GM19193 (cell line): ENCODE measurements around the gene INTS11.

Experiments used
- POLR2A ChIP-seq: IDR thresholded peaks from 4 replicates; pipeline ENCODE4 v1.6.1; 2011; ENCODE audit not compliant: insufficient read depth, insufficient read length; ENCODE audit errors: extremely low read depth

Gene INTS11

DNA sequence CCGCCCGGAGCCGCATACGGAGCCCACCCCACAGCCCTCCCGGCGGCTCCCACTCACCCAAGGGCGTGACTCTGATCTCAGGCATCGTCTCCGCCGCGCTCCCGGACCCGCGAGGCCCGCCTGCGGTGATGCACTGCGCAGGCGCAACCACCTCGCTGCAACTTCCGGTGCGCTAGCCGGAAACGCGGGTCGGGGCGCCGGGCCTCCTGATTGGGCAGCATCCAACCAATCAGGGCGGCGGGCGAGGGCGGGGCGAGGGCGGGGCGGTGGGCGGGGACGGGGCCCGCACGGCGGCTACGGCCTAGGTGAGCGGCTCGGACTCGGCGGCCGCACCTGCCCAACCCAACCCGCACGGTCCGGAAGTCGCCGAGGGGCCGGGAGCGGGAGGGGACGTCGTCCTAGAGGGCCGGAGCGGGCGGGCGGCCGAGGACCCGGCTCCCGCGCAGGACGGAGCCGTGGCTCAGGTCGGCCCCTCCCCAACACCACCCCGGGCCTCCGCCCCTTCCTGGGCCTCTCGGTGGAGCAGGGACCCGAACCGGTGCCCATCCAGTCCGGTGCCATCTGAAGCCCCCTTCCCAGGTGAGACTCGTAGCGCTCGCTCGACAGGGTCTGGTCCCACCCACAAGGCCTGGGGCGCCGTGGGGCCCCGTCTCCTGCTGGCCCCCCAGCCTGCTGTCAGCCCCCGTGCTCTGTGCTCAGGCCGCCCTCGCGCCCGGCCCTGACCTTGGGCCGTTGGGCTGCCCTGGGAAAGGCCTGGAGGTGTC, at the start of gene INTS11, which contains the start of gene CPTP:
Gene INTS11 (minus strand): TSS at position 137 of the 764 bp plus-strand sequence. CDS start 52 bp downstream, at position 85.
Gene CPTP (plus strand): TSS at position 279 of the 764 bp plus-strand sequence. CDS start 2,109 bp downstream, outside the sequence.
- peak; percentile 90 for TF ChIP-seq POLR2A

DNA sequence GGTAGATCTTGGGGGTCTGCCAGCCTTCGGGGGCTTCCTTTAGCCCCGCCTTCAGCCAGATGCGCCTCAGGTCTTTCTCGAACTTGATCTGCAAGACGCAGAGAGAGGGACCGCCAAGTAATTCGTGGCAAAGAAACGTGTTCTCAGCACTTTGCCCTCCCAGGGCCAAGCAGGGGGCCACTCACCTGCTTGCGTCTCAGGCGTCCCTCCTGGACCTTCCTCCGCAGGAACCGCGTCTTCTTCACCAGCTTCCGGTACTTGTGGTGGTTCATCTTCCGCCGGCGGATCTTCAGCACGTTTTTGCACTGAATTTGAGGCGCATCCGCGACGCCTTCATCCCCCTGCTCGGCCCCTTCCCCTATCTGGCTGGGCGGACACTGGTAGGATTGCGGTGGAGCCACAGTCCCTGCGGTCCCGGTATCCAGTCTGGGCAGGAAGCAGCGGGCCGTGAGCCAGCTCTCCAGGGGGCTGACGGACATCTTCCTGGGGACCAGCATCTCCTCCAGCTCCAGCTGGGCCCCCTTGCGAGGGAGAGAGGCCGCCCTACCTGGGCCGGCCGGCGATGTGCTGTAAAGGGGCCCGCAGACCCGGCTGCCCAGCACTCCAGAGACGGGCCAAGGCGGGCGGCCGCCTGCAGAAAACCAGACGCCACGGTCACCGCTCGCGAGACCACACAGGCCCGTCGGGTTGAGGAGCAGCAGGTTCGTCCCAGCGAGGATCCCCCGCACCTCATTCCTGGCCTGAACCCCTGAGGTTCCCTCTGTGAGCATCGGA, 49.5 kb upstream of the INTS11 start:
- TF ChIP-seq POLR2A: no peak

DNA sequence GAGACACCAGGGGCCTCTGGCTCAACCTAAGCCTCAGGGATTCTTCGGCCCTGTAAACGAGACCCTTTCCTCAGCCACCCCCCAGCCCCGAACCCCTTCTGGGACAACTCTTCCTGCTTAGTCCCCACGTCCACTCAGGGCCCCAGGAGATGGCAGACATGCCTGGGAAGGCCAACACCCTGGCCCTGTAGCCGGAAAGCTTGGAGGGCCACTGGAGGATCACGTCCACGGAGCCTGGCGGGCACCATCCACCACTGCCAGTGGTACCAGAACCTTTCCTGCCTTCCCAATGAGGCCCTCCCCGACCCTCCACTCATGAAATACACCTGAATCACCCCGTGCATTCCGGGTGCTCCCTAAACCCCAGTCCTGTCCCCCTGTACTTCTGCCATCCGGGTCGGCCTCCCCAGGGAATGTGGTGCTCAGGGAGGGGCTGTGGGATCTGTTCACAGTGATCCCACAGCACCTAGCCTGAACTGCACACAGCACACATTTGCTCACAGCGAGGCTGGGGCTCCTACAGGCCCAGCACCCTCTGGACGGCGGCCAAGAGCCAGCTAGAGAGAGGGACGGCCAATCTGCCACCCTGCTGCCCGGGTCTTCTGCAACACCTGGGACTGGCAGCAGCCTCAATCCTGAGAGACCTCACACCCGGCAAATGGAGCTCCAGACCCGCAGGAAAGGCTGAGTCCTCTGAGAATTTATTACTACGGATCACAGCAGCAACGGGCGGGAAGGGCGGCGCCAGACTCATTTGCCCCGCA, 48.8 kb upstream of the INTS11 start:
- TF ChIP-seq POLR2A: no peak

DNA sequence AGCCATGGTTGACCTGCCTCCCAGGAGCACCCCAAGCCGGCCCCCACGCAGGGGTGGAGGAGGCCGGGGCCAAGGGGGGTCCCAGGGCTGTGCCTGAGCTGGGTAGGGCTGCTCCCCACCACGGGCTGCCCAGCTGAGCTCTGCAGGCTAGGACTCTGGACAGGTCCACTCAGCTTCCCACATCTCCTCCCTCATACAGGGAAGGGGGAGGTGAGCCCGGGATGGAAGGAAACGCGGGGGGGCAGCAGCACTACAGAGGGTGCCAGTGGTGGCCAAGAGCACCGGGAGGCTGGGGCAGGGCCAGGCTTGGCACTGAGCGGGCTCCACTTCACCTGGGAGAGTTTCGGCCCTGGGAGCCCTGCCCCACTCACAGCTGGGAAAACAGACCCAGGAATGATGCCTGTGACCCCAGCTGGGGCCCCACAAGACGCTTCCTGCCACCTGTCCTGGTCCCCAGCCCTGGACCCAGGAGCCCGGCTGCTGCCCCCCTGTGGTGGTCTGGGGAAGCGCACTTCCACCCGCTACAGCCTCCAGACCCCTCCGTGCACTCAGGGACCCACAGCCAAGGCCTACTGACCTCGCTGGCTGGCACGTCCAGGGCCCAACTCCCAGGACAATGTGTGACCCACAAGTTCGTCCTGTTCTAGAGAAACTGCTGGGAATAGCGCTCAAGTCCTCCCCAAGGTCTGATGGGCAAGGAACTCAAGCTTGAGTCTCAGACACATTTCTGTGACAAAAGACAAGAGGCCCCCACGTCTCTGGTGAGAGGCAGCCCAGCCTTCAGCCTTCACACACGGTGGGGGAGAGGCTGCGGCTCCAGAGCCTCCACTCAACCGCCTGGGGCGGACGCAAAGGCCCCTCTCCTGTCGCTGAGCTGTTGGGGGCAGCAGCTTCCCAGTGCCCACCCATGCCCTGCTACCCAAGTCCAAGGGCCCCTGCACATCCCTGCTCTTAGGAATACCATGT, 47.6 kb upstream of the INTS11 start:
- no peak for TF ChIP-seq POLR2A

DNA sequence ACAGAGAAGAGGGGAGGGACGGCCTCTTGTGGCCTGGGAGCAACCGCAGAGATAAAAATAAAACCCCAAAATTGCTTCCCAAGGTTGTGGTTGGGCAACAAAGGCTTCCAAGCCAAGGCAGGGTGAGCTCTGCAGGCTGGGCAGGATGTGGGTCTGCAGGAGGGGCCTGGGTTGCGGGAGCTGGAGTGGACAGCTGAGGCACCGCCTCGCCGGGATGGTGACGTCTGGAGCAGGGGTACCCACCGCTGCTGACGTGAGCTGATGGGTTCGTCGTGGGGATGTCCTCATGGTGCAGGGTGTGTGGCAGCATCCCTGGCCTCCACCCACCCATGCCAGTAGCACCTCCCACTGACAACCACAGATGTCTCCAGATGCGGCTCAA, 46.9 kb upstream of the INTS11 start:
- TF ChIP-seq POLR2A: no peak

DNA sequence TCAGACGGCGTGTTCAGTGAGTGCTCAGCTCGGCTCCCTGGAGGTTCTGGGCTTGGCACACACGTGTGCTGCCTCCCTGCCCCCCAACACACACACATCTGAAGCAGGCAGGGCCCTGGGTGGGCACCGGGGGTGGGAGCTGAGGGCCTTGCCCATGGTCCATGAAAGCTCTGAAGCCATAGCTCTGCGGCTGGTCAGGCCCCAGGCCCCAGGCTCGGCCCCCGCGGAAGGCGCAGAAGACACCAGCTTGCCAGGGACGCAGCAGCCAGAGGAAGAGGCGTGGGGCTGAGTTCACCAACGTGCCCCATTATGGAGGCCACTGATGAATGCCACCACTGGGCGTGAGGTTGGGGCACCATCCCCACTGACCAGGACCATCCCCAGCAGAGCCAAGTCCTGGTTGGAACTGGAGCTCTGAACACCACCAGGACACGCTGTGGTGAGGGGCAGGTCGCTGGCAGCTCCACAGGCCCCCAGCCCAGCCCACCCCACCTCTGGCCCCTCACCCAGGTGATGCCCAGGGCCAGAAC, 46.4 kb upstream of the INTS11 start:
- no peak for TF ChIP-seq POLR2A

DNA sequence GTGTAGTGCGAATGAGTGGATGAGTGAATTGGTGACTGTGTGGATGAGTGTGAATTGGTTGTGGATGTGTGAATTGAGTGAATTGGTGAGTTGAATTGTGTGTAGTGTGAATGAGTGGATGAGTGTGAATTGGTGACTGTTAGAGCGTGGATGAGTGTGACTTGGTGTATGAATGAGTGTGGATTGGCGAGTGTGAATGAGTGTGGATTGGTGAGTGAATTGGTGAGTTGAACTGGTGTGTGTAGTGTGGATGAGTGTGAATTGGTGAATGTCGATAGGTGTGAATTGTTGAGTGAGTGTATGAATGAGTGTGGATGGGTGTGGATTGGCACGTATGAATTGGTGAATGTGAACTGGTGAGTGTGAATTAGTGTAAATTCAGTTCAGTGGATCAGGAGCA, 42.9 kb upstream of the INTS11 start:
- no peak for TF ChIP-seq POLR2A

DNA sequence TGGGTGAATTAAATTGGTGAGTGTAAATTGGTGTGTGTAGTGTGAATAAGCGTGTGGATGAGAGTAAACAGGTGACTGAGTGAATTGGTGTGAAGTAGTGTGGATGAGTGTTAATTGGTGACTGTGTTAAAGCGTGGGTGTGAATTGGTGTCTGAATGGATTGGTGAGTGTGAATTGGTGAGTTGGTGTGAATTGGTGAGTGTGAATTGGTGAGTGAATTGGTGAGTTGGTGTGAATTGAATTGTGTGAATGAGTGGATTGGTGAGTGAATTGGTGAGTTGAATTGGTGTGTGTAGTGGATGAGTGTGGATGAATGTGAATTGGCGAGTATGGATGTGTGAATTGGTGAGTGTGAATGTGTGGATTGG, 42.2 kb upstream of the INTS11 start:
- TF ChIP-seq POLR2A: no peak

DNA sequence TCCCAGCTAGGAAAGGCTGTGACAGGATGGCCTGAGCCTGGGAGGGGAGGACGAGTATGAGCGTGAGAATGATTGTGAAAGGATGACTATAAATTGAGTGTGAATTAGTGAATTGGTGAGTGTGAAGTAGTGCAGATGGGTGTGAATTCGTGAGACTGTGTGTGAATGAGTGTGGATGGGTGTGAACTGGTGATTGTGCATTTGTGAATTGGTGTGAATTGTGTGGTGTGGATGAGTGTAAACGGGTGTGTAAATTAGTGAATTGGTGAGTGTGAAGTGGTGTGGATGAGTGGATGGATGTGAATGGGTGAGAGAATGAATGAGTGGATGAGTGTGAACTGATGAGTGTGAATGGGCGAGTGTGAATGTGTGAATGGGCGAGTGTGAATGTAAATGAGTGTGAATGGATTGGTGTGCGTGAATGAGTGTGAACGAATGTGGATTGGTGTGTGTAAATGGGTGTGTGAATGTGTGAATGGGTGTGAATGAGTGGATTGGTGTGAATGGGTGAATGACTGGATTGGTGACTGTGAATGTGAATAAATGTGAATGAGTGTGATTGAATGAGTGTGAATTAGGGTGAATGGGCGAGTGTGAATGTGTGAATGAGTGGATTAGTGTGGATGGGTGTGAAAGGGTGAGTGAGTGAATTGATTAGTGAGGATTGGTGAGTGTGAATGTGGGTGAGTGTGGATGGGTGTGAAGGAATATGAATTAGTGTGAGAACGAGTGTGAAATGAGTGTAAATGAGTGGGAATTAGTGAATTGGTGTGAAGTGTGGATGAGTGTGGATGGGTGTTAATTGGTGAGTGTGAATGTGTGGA, 41.6 kb upstream of the INTS11 start:
- no peak for TF ChIP-seq POLR2A

DNA sequence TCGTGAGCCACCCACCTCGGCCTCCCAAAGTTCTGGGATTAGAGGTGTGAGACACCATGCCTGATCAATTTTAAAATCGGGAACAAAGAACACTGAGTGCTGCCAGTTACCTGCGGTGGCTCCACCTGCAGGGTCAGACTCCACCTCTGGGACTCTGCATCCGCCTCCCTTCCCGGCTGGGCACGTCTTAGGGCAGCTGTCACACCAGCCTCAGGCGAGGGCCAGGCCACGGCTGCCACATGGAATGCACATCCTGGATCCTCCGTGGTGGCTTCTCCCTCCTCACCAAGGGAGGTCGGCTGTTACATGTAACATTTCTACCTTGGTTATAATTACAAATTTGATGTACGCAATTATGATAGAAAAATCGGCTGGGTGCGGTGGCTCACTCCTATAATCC, 39.8 kb upstream of the INTS11 start:
- no peak for TF ChIP-seq POLR2A

DNA sequence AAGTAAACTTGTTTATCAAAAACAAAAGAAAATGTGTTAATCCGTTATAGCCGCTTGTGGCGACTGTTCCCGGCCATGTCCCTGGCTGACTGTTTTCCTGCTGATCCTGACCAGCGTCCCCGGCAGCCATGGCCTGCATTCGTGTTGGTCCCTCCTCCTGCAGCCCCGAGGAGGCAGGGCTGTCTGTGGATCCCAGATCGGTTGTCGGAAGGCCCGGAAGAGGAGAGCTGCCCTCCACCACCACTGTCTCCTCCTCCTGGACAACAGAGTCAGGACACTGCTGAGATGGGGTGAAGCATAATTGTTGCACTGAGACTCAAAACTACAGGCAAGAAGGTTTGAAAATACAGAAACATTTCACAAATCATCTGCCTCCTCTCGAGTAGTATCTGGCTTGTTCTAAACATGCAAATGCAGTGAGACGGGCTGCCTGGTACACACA, 37.5 kb upstream of the INTS11 start:
- TF ChIP-seq POLR2A: no peak

DNA sequence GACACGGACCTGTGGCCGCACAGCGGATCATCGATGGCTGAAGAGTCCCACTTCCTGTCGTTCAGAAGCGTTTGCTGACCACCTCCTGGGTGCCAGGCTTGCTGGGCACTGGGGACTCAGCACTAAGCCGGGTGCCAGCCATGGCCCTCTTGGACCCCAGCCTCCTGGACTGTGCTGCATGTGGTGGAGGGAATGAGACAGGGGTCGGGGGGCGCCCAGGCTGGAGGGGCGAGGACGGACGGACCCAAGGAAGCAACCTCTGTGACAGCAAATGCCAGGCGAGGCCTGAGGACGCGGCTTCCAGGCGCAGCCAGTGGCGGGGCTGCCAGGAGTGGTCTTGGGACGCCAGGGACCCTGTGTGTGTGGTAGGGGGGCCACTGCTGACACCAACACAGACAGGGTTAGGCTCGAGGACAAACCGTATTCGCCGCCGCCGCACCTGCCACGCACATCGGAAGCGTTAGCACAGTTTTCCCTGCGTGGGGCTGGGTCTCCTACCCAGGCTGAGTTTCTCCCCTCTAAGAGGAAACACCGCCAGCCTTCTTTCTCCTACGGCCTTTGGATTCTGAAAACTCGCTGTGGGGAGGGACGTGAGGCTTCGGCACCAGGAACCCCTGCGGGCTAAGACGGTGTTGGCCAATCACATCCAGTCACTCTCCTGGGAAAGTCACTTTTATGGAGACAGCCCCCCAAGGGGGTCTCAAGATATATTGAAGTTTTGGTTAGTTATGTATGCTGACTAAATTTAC, 36.9 kb upstream of the INTS11 start:
- TF ChIP-seq POLR2A: no peak
